NCI-H128 (cell line): Measurements from ENCODE around the gene SAP25.
"Not testable (repeated sequence)": the region's sequence is repeated elsewhere in the genome, so short reads cannot be mapped to it uniquely, and the experiment has no call there.

Experiments used
- DNase-seq: peaks from one replicate; lab custom pipeline; 2025; ENCODE audit not compliant: unreplicated experiment; lab: John Stamatoyannopoulos, UW

The SAP25 gene

DNA sequence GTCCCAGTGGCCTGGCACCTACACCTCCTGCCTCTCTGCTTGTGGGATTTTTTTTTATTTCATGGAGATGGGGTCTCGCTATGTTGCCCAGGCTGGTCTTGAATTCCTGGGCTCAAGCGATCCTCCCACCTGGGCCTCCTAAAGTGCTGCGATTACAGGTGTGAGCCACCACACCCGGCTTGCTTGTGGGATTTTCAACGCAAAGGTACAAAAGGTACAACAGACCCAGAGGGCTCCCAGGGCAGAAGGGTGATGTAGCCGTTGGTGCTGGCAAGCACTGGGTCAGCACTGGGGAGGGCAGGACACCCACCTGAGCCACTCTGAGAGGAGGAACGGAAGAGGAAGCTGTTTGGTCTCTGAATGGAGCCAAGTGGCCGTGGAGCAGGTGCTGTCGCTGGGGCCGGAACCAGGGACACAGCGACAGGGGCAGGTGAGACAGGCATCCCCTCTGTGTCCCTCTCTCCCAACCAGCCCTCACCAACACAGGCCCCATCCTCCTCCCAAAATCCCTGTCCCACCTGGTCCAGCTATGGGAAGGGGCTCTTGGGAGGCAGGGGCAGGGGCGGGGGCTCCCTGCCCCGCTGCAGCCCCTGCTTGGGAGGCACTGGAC is 2.8 kb upstream of the SAP25 start:
- no peak for DNase-seq

- DNase-seq, result no peak
These were observed 2.2 kb upstream of the SAP25 start for GRCh38 chr7:100575746-100576383.

GRCh38 chr7:100575206-100575631 is 1.5 kb upstream of the SAP25 start:
- no peak for DNase-seq

GRCh38 chr7:100574362-100575205 is 884 bp upstream of the SAP25 start:
- DNase-seq, result no peak

GRCh38 chr7:100572949-100573675 is 588 bp downstream of the SAP25 start:
- DNase-seq, result no peak

- DNase-seq, result no peak
These were observed 1.3 kb downstream of the SAP25 start for GRCh38 chr7:100572281-100572948.

DNA sequence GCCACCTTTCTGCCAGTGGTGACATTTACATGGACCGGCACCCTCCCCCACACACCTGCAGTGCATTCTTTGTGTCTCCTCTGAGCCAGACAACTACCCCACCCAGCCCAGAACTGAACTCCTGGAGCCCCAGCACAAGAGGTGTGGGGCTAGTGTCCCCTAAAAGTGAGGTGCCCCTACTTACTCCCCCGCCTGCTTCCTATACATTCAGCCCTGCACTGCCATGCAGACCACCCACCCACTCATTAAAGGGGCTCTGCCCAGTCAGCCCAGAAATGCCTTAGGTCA is 1.9 kb downstream of the SAP25 start:
- no peak for DNase-seq

GRCh38 chr7:100570954-100571828 is 2.5 kb downstream of the SAP25 start:
- DNase-seq, result no peak

- DNase-seq, result no peak
These were observed 4.5 kb downstream of the SAP25 start for GRCh38 chr7:100568896-100569844.

GRCh38 chr7:100568176-100568895 is 5.4 kb downstream of the SAP25 start:
- DNase-seq, result no peak

GRCh38 chr7:100567751-100568175 is 5.9 kb downstream of the SAP25 start:
- no peak for DNase-seq

GRCh38 chr7:100567031-100567730 is 6.5 kb downstream of the SAP25 start:
- no peak for DNase-seq

DNA sequence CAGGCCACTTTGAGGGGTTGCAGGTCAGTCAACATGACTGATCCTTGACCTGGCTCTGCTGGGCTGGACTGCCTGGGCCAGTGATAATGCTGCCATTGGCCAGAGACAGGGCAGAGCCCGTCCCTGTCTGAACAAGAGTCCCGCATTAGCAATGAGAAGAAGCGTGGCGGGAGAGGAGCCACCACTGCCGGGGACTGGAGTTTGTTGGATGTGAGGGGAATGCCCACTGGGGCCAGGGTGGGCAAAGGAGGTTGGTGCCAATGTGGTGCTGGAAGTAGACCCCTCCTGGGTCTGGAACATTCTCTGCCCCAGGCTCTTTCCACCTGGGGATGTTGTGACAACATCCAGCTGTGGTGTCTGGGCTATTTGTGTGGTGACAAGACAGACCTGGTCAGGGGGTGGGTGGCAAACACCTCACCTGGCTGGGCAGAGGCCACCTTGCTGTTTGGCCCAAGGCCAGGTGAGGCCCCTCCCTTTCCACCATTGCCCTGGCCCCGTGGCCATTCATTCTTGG is 7.6 kb downstream of the SAP25 start:
- no peak for DNase-seq

DNA sequence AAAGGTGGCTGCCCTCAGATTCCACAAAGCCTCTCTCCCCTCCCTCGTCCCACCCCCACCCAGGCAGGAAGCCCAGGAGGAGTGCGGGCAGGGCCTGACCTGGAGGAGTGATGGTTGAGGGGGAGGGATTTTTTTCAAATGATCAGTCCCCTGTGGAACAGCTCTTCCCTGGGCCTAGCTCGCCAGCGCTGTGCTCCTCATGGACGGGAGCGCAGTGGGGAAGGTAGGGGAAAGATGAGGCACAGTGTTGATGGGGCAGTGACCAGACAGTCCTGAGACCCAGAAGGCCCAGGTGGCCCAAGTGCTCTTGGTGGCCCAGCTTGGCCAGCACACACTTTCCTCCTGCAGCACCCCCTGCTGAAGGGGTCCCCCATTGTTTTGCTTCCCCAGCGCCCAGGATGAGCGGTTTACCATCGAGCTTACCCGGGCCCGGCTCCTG is 8.5 kb downstream of the SAP25 start:
- DNase-seq, result no peak

GRCh38 chr7:100564405-100564804 is 9.3 kb downstream of the SAP25 start:
- DNase-seq, result not testable (repeated sequence)

DNA sequence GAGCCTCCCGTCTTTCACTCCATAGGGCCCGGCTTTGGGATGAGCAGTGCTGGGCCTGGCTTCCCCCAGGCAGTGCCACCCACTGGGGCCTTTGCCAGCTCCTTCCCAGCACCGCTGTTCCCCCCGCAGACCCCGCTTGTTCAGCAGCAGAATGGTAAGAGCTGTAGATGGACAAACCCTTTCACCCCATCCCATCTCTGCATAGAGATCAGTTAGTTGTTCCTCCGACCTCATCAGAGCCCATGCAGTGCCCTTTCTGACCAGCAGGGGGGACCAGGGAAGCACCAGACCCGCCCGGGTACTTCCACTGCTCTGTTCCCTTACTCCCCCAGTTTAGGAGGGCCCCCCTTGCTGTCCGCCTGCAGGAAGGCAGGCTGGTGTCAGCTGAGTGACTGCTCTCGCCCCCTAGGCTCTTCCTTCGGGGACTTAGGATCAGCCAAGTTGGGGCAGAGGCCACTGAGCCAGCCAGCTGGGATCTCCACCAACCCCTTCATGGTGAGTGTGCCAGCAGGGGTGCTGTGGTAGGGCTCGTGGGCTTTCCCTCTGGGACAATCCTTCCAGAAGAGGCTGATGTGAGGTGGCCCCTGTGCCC is 9.8 kb downstream of the SAP25 start:
- DNase-seq, result no peak

GRCh38 chr7:100563100-100563564 is 10.6 kb downstream of the SAP25 start:
- DNase-seq, result no peak
